Fibroblast of mammary gland (primary cell): Measurements from ENCODE around the gene GALNT18.

Source experiments
- DNase-seq: peaks from one replicate; pipeline ENCODE4 v3.0.0-alpha.2; 2010; ENCODE audit warnings: low read depth
- H3K4me3 ChIP-seq: 2 replicates; pipeline ENCODE4 v1.5.1; 2011; ENCODE audit warnings: low read depth, mild to moderate bottlenecking, low read length, moderate library complexity; ENCODE audit not compliant: control insufficient read depth
- CTCF ChIP-seq: conservative IDR thresholded peaks from 2 replicates; pipeline ENCODE4 v1.5.1; 2011; ENCODE audit warnings: low read depth, low read length, inconsistent platforms; ENCODE audit not compliant: control insufficient read depth, insufficient read depth

Gene GALNT18

GRCh38 chr11:11241284-11241683, 380.5 kb downstream of the GALNT18 start:
- no peak for TF ChIP-seq CTCF
- H3K4me3 ChIP-seq: no peak overlapping the region
- DNase-seq: no peak

- H3K4me3 ChIP-seq: no peak overlapping the region
- DNase-seq: no peak
- no peak for TF ChIP-seq CTCF
Observed at GRCh38 chr11:11239959-11240358, 381.8 kb downstream of the GALNT18 start.

- TF ChIP-seq CTCF: no peak
- DNase-seq: no peak
Observed at GRCh38 chr11:11237070-11237832, 384.6 kb downstream of the GALNT18 start.

GRCh38 chr11:11236498-11237059, 385.2 kb downstream of the GALNT18 start:
- no peak overlapping the region for H3K4me3 ChIP-seq
- DNase-seq: no peak
- TF ChIP-seq CTCF: no peak

More at GRCh38 chr11:11237070-11237832, 384.6 kb downstream of the GALNT18 start:
- H3K4me3 ChIP-seq: no peak overlapping the region

GRCh38 chr11:11231763-11232162, 390.0 kb downstream of the GALNT18 start:
- H3K4me3 ChIP-seq: no peak overlapping the region
- no peak for TF ChIP-seq CTCF
- DNase-seq: no peak

GRCh38 chr11:11230802-11231562, 390.8 kb downstream of the GALNT18 start:
- peak; percentile 43 for TF ChIP-seq CTCF
- DNase-seq: no peak
- H3K4me3 ChIP-seq: no peak overlapping the region
